GM19043 (cell line): ENCODE data around the gene LPAR1.

Experiments used
- ATAC-seq: cut with Tn5 transposase; IDR thresholded peaks from one replicate; pipeline ENCODE4 v1.9.1; 2021; ENCODE audit warnings: low read depth; ENCODE audit not compliant: unreplicated experiment

Gene LPAR1

GRCh38 chr9:111003182-111003581 lies 35.1 kb downstream of the LPAR1 start:
- no peak for ATAC-seq

GRCh38 chr9:111001526-111001925 lies 36.7 kb downstream of the LPAR1 start:
- ATAC-seq: no peak

DNA sequence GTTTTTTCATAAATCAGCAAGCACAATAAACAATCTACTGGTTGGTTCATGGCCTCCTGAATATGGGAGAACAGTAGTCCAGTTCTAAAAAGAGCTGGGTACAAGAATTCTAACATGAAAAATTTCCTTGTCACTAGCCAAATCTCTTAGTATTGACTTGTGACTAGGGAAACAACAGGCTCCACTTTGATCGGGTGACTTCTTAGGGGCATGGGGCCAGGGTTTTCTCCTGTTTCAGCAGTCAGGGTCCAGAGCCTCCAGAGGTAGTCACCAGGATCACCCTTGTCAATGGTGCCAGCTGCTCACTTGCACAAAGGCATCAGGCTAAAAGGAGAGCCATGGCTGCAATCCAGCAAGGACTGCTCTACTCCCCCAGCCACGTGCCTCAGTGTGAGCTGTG lies 38.1 kb downstream of the LPAR1 start:
- no peak for ATAC-seq

- no peak for ATAC-seq
These were observed 38.9 kb downstream of the LPAR1 start for GRCh38 chr9:110999379-110999778.

- ATAC-seq: no peak
These were observed 40.4 kb downstream of the LPAR1 start for GRCh38 chr9:110997847-110998246.

GRCh38 chr9:110996436-110997220 lies 41.6 kb downstream of the LPAR1 start:
- ATAC-seq: no peak

- no peak for ATAC-seq
These were observed 42.6 kb downstream of the LPAR1 start for GRCh38 chr9:110995420-110996340.

DNA sequence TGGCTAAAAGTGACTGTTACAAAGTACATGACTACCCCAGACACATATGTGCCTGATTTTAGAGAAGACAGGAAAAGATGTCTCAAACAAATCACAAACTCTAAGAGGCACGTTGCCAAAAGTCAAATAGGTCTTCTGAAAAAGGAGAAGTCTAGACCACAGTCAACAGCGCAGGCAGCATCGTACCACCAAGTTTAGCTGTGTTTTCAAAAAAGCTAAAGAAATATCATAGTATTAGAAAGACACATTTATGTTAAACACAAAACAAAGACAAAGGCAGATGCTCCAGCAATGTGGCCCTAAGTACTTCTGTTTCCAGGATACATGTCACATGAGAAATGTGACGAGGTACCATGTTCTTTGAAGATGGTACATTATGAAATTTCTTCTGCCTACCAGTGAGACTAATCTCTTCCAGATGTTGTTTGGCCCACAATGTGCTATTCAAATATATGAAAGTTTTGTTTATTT lies 43.5 kb downstream of the LPAR1 start:
- ATAC-seq: no peak

DNA sequence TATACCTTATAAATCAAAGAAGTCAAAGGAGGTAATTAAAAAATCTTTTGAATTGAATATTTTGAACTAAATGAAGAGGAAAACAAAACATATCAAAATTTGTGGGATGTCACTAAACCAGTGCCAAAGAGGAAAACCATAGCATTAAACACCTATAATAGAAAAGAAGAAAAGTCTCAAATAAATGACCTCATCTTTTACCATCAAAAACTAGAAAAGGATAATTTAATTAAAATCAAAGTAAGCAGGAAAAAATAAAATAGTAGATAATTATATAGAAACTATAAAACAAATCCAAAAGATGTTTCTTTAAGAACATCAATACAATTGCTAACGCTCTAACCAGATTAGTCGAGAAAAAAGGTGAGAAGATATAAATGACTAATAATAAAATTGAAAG lies 47.8 kb downstream of the LPAR1 start:
- ATAC-seq: no peak

DNA sequence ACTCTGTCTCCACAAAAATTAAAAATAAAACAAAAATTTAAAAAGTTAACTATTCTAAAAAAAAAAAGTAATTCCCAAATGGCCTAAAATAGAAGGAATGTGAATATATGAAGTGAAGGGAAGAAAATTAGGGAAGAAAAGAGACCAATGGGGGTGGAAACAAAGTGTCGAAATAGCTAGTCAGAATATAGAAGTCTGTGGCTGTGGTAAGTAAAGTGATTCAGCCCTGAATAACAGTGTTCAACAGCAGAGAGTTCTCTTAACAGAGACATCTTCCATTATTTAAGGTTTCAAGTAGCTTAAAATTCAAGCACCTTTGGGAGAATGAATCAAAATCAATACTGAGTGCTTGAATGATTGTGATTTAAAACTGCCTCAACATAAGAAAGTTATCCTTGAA lies 51.7 kb downstream of the LPAR1 start:
- ATAC-seq: no peak

- ATAC-seq: no peak
These were observed 53.3 kb downstream of the LPAR1 start for GRCh38 chr9:110984890-110985437.

DNA sequence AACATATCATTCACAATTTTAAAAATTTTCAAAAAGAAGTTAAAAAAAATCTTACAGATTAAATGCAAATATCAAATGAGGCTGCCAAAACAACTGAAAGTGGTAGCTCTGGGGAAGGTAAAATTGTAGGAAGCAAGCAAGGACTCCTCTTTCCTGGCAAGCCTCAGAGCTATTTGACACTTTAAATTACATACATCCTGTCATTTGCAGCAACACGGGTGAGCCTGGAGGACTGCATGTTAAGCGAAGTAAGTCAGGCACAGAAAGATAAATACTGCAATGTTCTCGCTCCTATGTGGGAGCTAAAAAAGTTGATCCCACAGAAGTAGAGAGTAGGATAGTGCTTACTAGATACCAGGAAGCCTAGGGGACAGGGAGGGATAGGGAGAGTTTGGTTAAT lies 58.0 kb downstream of the LPAR1 start:
- no peak for ATAC-seq

DNA sequence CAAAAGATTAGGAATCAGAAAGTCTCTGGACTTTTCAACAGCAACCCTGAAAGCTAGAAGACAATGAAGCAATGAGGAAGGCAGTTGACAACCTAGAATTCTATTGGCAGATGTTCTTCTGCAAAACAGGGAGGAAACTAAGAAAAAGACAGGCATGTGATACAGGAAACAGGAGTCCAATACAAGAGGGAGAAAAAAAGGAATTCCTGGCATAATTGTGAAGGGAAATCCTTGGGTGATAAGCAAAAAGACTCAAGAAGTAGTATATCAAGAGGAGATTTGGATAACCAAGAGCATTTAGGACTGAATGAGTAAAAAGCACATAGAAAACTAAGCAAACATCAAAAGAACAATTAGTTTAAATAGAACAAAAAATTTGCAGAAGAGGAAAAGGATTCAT lies 58.6 kb downstream of the LPAR1 start:
- no peak for ATAC-seq

DNA sequence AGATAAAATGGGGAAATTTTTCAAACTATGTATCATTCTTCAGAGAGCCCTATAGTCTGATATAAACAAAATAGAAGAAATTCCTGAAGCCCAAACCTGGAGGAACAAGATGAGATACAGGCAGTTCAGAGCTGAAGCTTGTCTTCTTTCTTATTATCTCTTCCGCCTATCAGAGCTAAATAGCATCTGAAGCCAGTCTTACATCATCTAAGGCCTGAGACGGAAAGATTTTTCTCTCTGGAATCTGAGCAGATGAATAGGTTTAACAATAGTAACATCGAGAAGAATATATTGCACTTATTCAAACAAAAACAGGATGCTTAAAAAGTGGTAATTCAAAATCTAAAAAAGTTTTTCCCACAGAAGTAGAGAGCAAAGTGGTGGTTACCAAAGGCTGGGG lies 59.8 kb downstream of the LPAR1 start:
- ATAC-seq: no peak

- no peak for ATAC-seq
These were observed 61.0 kb downstream of the LPAR1 start for GRCh38 chr9:110977259-110977709.

GRCh38 chr9:110975969-110976368 lies 62.3 kb downstream of the LPAR1 start:
- ATAC-seq: no peak

DNA sequence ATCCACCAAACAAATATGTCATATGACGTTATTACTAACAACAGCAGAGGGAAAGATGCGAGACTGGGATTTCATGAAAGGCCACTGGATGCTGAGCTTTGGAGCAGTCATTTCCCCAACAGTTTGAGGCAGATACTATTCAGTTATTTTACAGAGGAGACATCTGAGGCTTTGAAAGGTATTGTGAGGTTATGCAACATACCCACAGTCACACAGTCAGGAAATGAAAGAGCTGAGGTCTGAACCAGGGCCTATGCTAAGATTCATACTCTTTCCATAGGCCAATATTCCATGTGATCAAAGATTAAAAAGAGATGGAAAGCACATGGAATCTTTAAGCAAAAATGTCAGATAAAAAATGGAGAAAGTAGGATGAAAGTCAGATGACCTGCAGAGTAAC lies 63.0 kb downstream of the LPAR1 start:
- no peak for ATAC-seq

GRCh38 chr9:110971705-110972104 lies 66.6 kb downstream of the LPAR1 start:
- ATAC-seq: no peak

- ATAC-seq: no peak
These were observed 67.0 kb downstream of the LPAR1 start for GRCh38 chr9:110971234-110971633.

- no peak for ATAC-seq
These were observed 68.3 kb downstream of the LPAR1 start for GRCh38 chr9:110969971-110970386.

DNA sequence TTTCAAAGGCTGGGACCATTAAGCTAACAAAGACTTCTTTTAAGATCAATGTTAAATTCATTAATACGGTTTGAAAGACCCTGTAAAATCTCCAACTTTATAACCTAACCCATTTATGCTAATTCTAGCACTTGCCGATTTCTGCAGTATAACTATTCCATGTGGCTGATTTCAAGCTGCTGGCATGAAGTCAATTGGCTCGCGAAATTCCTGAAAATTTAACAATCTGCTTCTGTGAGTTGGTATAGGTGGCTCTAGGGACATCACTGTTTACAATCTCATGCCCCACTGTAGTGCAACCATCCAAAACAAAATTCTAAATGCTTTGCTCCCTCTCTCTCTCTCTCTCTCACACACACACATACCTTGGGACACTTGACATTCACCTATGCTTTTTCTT lies 70.2 kb downstream of the LPAR1 start:
- ATAC-seq: no peak
